Measurements from ENCODE around the gene LRP11.

The LRP11 gene

DNA sequence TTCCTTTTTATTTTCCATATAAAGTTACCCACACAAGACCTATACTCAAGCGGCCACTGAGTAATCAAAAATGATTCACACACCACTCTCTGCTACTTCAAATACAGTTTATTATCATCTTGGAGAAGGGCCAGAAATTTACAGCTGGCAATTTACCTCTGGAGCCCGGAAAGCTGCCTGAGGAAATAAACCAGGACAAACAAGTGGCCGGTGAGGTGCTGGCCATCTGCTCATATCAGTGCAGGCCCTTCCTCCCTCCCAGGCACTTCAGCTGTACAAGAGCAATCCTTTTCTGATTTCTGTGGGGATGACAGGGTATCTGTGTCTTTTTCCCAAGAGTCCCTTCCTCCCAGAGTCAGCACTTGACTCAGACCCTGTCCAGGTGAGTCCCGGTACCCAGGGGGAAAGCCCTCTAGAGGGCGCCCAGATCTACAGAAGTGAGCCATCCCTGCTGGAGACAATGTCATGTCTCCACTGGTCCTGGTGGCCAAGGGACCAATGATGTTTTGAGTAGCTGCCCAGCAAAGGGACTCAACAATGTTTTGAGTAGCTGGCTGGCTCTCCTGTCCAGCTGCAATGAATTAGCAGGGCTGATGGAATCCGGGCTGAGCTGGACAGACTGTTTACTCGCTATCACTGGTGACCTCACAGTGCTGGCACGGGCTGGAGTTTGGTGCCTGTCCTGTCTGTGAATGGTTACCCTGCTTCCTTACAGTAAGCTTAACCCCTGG lies 23.6 kb downstream of the LRP11 start:
- H3K4me1 ChIP-seq, result 0 out of 2 replicates have a peak, but pooled peaks cover 7% of the 10 kb centered on the region
- H3K27me3 ChIP-seq, result no peaks in the 10 kb centered on the region
- no peaks in the 10 kb centered on the region; the same call in 1 of the 2 replicates for H3K36me3 ChIP-seq
- no peak overlapping the region for H3K4me3 ChIP-seq
- H3K27ac ChIP-seq, result no peak overlapping the region
- no peak overlapping the region for H3K4me2 ChIP-seq
- H4K20me1 ChIP-seq, result no peaks in the 10 kb centered on the region; the same call in 1 of the 2 replicates
- no peak overlapping the region for H3K9ac ChIP-seq
- no peak for TF ChIP-seq Cebpa-rat (IDR thresholded peaks at IDR 0.05)
- no peaks in the 10 kb centered on the region for H3K9me3 ChIP-seq

DNA sequence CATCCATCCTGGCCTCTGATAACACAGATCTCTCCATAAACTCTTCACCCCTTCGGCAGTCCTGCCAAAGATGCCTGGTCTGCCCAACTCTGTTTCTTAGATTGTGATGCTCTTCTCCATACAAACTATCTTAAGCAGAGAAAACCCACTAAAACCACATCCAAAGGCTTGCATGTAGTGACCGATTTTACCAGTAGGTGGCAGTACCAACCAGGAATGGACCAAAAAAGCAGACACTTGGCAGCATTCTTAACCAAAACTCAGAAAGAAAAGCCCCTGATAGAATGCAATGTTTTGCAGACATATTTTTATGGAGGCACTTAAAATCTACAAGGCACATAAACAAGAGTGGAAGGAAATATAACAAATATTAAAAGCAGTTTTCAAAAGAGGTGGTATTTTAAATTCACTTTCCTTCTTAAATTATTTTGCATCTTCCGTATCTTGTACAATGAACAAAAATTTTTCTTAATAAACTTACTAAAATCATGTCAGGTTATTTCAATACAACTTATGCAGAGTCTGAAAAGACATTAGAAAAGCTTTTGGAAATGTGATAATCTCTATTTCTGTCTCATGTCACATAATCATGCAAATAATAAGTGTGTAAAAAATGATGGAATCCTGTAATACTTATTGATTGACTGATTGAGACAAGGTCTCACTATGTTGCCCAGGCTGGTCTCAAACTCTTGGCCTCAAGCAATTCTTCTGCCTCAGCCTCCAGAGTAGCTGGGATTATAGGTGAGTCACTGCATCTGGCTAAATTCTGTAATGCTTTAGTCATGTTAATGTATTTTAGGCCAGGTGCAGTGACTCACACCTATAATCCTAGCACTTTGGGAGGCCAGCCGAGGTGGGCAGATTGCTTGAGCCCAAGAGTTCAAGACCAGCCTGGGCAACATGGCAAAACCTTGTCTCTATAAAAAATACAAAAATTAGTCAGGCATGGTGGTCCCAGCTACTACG lies 29.4 kb downstream of the LRP11 start:
- Histone ChIP-seq H3K4me1 (0 out of 2 replicates have a peak, but pooled peaks cover 7% of the 10 kb centered on the region), H4K20me1 (no peaks in the 10 kb centered on the region), H3K36me3 (0 out of 2 replicates have a peak, but pooled peaks cover 8% of the 10 kb centered on the region), H3K27me3 (no peaks in the 10 kb centered on the region), H3K9me3 (peaks cover 9% of the 10 kb centered on the region; the same call in 1 of the 2 replicates), H3K9ac (no peak overlapping the region), H3K4me2 (no peak overlapping the region), H3K27ac (no peak overlapping the region), H3K4me3 (no peak overlapping the region)
- no peak for TF ChIP-seq Cebpa-rat (IDR thresholded peaks at IDR 0.05)

DNA sequence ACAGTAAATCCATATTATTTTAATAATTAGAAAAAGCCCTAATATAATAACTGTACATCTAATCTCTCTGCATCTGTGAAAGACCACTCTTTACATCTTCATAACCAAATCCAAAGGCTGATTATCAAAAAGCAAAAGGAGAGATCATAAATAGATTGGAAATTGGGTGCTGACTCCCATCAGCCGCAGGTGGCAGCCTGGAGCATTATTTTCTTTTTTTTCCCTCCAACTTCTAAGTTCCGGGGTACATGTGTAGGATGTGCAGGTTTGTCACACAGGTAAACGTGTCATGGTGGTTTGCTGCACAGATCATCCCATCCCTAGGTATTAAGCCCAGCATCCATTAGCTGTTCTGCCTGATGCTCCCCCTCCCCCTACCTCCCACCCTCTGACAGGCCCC lies 30.5 kb downstream of the LRP11 start:
- 0 out of 2 replicates have a peak, but pooled peaks cover 7% of the 10 kb centered on the region for H3K4me1 ChIP-seq
- 0 out of 2 replicates have a peak, but pooled peaks cover 8% of the 10 kb centered on the region for H3K36me3 ChIP-seq
- peaks cover 9% of the 10 kb centered on the region; the same call in 1 of the 2 replicates for H3K9me3 ChIP-seq
- no peak overlapping the region for H3K4me3 ChIP-seq
- no peak overlapping the region for H3K9ac ChIP-seq
- no peaks in the 10 kb centered on the region for H3K27me3 ChIP-seq
- no peak overlapping the region for H3K27ac ChIP-seq
- no peak overlapping the region for H3K4me2 ChIP-seq
- H4K20me1 ChIP-seq, result no peaks in the 10 kb centered on the region
- no peak for TF ChIP-seq Cebpa-rat (IDR thresholded peaks at IDR 0.05)

DNA sequence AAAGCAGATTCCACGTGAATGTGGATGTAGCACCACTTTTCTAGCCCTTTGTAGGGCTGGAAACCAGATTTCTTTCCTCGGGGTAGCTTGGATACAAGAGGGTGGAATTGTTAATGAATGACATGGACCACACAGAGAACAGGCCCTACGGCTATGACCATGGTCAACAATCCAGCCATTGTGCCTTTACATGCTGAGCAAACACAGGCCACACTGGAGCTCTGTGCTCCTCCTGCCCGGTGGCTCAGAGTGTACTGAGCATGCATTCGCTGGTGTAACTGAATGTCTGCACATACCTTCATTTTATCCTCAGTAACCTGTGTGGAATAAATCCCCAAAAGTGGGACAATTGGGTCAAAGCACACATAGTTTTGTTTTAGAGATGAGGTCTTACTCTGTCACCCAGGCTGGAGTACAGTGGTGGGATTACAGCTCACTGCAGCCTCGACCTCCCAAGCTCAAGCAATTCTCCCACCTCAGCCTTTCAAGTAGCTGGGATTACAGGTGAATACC lies 32.8 kb downstream of the LRP11 start:
- no peak for TF ChIP-seq Cebpa-rat (IDR thresholded peaks at IDR 0.05)
- H3K36me3 ChIP-seq, result 0 out of 2 replicates have a peak, but pooled peaks cover 8% of the 10 kb centered on the region
- no peak overlapping the region for H3K4me3 ChIP-seq
- H3K4me1 ChIP-seq, result 0 out of 2 replicates have a peak, but pooled peaks cover 5% of the 10 kb centered on the region
- H3K9me3 ChIP-seq, result peaks cover 9% of the 10 kb centered on the region; the same call in 1 of the 2 replicates
- no peak overlapping the region for H3K4me2 ChIP-seq
- no peaks in the 10 kb centered on the region for H4K20me1 ChIP-seq
- no peaks in the 10 kb centered on the region for H3K27me3 ChIP-seq
- H3K27ac ChIP-seq, result no peak overlapping the region
- no peak overlapping the region for H3K9ac ChIP-seq

DNA sequence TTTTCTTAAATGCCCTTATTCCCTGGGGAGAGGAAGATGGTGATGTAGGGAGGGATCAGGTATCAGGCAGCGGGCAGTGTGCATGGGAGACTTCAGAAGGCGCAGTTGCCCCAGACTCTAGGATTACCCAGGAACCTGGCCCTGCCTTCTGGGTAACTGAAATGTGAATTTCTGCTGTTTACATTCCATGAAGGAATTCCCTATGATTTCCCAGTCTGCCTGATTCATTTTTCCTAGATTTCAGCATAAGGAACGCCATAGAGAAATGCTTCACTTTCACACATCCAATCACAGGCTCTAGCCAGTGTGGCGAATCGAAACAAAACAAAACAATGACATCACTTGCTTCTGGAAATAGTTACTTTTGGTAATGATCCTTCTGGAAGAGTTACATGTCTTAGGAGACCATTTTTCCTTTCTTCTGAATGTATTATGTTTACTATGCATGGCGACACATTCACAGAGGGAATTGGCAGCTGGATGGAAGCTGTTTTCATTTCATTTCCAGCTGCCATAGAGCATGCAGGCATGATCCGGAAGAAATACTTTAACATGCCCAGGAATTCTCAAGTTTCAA lies 33.3 kb downstream of the LRP11 start:
- no peak overlapping the region for H3K4me2 ChIP-seq
- no peak overlapping the region for H3K9ac ChIP-seq
- no peaks in the 10 kb centered on the region for H3K4me1 ChIP-seq
- peaks cover 11% of the 10 kb centered on the region; the same call in 1 of the 2 replicates for H3K36me3 ChIP-seq
- H4K20me1 ChIP-seq, result no peaks in the 10 kb centered on the region
- no peak overlapping the region for H3K27ac ChIP-seq
- H3K4me3 ChIP-seq, result no peak overlapping the region
- no peak for TF ChIP-seq Cebpa-rat (IDR thresholded peaks at IDR 0.05)
- H3K27me3 ChIP-seq, result no peaks in the 10 kb centered on the region
- H3K9me3 ChIP-seq, result peaks cover 9% of the 10 kb centered on the region; the same call in 1 of the 2 replicates

DNA sequence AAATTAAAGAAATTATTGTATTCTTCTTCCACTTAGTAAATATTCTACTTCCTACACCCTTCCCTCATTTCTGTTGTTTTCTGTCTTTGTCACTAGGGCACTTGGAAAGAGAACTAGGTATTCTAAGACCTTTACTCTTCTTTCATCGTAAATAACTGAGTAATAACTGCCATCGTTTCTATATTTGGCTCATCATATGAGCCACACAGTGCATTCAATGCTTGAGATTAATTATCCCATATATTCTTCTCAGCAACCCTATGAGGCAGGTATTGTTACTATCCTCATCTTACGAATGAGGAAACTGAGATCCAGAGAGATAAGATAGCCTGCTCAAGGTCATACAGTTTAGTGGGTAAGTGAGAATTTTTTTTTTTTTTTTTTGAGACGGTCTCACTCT lies 38.9 kb downstream of the LRP11 start:
- H3K36me3 ChIP-seq, result peaks cover 6% of the 10 kb centered on the region; the same call in 1 of the 2 replicates
- H3K9ac ChIP-seq, result no peak overlapping the region
- H4K20me1 ChIP-seq, result no peaks in the 10 kb centered on the region
- no peak overlapping the region for H3K4me2 ChIP-seq
- no peaks in the 10 kb centered on the region for H3K4me1 ChIP-seq
- no peak overlapping the region for H3K4me3 ChIP-seq
- no peak for TF ChIP-seq Cebpa-rat (IDR thresholded peaks at IDR 0.05)
- H3K27me3 ChIP-seq, result no peaks in the 10 kb centered on the region
- H3K27ac ChIP-seq, result no peak overlapping the region
- no peaks in the 10 kb centered on the region for H3K9me3 ChIP-seq

DNA sequence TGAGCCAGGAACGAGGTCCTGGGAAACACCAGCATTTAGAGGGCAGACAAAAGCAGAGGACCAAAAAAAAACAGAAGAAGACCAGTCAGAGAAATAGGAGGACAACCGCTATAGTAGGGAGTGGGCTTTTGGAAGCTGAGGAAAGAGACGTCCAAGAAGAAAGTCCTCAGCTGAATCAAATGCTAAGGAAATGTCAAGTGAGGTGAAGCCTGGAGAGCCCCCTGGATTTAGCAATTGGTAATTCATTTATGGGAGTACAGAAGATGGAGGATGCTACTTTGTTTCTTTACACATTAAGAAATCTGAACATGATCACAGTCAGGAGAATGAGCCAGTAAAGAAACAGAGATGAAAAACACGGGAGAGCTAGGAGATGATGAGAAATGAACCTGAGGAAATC lies 41.1 kb downstream of the LRP11 start:
- Histone ChIP-seq H3K36me3 (peaks cover 8% of the 10 kb centered on the region; the same call in 1 of the 2 replicates), H3K4me1 (no peaks in the 10 kb centered on the region), H3K4me2 (no peak overlapping the region), H3K27ac (no peak overlapping the region), H3K9me3 (no peaks in the 10 kb centered on the region), H3K9ac (no peak overlapping the region), H4K20me1 (no peaks in the 10 kb centered on the region), H3K27me3 (no peaks in the 10 kb centered on the region), H3K4me3 (no peak overlapping the region)
- no peak for TF ChIP-seq Cebpa-rat (IDR thresholded peaks at IDR 0.05)

DNA sequence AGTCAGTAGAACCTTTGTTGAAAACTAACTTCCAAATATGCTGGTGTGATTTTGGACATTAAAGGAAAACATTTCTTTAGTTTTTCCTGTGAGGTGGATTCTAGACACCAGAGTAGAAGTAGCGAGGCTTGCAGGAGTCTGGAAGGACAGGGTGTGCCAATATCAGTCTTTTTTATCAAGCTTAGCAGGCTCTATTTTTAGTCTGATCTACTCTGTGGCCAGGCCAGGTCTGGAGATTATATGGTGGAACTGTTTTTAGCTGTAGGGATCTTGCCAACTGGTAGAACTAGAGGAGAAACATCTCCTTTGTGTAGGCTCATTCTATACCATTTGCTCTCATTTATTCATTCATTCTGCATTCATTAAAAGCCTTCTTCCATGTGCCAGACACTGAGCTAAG lies 42.7 kb downstream of the LRP11 start:
- Histone ChIP-seq H3K9me3 (no peaks in the 10 kb centered on the region), H3K9ac (no peak overlapping the region), H4K20me1 (no peaks in the 10 kb centered on the region), H3K4me1 (no peaks in the 10 kb centered on the region), H3K4me3 (no peak overlapping the region), H3K27me3 (no peaks in the 10 kb centered on the region), H3K36me3 (peaks cover 11% of the 10 kb centered on the region; the same call in 1 of the 2 replicates), H3K4me2 (no peak overlapping the region), H3K27ac (no peak overlapping the region)
- TF ChIP-seq Cebpa-rat (IDR thresholded peaks at IDR 0.05), result no peak

DNA sequence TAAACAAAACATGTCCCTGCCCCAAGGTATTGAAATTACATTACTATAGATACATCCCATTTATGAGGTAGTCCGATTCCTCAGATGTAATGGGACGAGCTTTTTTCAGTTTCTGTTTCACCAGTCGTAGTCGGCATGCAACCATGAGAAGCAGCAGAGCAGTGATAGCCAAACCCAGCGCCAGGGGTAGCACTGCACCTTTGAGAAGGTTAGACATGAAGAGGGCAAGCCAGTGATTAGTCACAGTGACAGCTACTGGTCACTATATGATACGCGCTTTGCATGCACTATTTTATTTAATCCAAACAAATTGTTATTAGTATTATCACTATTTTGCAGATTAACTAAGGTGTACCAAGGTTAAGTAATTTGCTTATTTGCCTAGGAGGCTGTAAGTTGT lies 43.7 kb downstream of the LRP11 start:
- H3K4me1 ChIP-seq, result no peaks in the 10 kb centered on the region
- H3K4me2 ChIP-seq, result no peak overlapping the region
- TF ChIP-seq Cebpa-rat (IDR thresholded peaks at IDR 0.05), result no peak
- H3K27me3 ChIP-seq, result no peaks in the 10 kb centered on the region
- H3K27ac ChIP-seq, result no peak overlapping the region
- H3K9me3 ChIP-seq, result no peaks in the 10 kb centered on the region
- peaks cover 5% of the 10 kb centered on the region; the same call in 1 of the 2 replicates for H3K36me3 ChIP-seq
- no peak overlapping the region for H3K4me3 ChIP-seq
- H3K9ac ChIP-seq, result no peak overlapping the region
- H4K20me1 ChIP-seq, result no peaks in the 10 kb centered on the region

Data from BLaER1 (cell line).